ENCODE results near the gene CERT1.

- TF ChIP-seq POLR2AphosphoS5 (IDR thresholded peaks at IDR 0.05), result no peak
- TF ChIP-seq, protein P1, sequence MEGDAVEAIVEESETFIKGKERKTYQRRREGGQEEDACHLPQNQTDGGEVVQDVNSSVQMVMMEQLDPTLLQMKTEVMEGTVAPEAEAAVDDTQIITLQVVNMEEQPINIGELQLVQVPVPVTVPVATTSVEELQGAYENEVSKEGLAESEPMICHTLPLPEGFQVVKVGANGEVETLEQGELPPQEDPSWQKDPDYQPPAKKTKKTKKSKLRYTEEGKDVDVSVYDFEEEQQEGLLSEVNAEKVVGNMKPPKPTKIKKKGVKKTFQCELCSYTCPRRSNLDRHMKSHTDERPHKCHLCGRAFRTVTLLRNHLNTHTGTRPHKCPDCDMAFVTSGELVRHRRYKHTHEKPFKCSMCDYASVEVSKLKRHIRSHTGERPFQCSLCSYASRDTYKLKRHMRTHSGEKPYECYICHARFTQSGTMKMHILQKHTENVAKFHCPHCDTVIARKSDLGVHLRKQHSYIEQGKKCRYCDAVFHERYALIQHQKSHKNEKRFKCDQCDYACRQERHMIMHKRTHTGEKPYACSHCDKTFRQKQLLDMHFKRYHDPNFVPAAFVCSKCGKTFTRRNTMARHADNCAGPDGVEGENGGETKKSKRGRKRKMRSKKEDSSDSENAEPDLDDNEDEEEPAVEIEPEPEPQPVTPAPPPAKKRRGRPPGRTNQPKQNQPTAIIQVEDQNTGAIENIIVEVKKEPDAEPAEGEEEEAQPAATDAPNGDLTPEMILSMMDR (IDR thresholded peaks at IDR 0.05), result no peak
- TF ChIP-seq POLR2A (IDR thresholded peaks at IDR 0.05), result no peak
Measured at GRCh38 chr5:75522025-75522424, 10.6 kb upstream of the CERT1 start.
